HG03039 (cell line): ENCODE data around the gene ATP13A5.

Experiments
- ATAC-seq: cut with Tn5 transposase; IDR thresholded peaks from one replicate; pipeline ENCODE4 v1.9.1; 2021; ENCODE audit warnings: mild to moderate bottlenecking, moderate library complexity; ENCODE audit not compliant: unreplicated experiment

ATP13A5 gene

DNA sequence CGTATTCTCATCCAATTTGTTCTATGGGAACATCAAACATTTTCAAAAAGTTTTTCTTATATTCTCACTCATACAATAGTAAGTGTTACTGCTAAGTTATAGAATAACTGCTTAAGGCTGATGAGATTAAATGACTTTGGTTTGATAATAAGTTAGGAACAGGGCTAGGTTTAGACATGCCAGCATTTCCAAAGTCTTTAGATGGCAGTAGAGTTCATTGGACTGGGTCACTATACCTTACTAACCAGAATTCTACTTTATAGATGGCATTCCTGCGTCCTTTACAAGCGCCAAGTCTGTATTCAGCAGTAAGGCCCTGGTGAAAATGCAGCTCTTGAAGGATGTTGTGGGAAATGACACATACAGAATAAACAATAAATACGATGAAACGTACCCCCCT, 115.8 kb downstream of the ATP13A5 start:
- ATAC-seq: no peak

DNA sequence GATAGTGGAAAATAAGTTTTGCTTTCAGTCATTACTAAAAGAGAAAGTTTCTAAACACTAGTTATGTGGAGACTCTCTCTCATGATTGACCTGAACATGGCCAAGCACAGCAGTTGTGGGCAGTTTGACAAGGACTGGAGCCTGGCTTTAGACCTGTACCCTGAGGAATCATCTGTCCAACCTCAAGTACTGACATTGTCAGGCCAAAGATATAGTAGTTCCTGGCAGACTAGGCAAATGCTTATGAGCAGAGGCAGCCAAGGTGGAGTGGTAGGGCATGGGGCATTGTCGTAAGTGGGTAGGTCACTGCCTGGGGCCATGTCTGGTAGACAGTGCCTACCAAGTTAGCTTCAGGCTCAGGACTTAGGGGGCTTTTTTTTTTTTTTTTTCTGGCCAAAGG, 116.6 kb downstream of the ATP13A5 start:
- ATAC-seq: no peak

DNA sequence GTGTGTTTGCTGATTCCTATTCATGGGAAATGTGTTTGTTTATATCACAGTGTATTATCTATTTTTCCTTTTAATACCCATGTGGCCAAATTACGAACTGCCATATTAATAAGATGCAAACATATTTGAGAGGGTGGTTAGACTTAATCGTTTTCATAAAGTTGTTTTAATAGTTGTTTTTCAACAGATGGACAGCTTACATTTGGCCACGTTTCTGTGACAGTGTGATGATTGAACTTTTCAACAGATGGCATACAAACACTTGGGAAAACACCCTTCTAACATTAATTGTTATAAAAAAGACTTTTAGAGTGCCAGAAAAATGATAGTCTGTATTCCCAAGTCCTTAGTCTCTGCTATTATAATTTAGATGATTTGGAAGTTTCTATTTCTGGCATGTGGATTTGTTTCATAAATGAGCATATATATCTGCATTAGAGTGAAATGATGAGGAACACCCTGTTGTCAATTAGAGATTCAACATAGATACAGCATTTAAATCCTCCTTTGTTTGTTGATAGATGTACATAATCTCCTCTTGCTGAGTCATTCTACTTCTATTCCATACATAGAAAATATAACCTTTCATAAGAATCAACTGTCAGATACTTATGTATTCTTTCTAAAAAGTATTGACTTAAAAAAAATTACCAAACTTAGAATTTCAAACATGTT, 124.4 kb downstream of the ATP13A5 start:
- ATAC-seq: no peak

DNA sequence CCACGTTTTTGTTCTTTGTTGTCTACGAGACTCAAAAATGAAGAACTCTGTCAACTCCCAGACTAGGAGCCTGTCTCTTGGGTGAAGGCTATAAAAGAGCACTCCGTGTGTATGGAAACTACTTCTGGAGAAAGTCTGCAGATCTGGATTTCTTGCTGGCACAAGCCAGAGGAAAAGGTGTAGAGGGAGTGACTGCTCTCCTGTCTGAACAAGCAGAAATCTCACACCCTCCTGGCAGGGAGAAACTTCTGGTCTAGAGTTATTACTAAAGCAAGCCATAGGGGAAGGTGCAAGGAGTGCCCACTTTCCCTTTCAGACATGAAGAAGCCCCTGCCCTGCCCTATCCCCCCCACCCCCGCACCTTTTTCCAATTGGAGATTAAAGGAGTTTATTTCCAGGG, 128.1 kb downstream of the ATP13A5 start:
- ATAC-seq: no peak

DNA sequence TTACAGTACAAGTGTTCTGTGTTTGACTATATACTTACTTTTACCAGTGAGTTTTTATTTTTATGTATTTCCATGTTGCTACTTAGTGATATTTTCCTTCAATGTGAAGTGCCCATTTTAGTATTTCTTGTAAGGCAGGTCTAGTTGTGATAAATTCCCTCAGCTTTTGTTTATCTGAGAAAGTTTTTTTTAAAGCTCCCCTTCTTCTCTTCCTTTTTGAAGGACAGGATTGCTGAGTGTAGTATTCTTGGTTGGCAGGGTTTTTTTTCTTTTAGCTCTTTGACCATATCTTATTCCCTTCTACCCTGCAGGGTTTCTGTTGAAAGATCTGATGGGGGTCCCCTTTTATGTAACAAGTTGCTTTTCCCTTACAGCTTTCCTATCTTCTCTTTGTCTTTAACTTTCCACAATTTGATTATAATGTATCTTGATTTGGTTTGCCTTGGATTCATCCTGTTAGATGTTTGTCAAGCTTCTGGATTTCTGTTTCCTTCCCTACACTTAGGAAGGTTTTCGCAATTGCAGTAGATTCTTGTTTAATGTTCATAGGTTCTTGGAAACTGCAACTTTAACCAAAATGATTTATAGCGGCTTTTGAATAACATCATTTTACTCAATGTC, 129.6 kb downstream of the ATP13A5 start:
- no peak for ATAC-seq

DNA sequence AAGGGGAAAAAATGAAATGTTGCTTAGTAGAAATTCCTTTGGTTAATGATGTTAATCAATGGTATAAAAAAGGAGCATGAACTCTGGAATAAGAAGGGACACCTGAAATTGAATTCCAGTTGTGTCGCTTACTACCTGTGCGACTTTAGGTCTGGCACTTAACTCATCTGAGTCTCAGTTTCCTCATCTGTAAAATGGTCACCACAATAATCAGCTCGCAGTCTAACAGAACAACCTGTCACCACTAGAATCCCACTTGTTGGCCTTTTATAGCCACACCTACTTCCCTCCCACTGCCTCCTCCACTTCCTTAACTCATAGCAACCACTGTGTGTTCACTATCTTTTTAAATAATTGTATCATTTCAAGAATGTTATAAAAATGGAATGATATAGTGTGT, 135.0 kb downstream of the ATP13A5 start:
- ATAC-seq: no peak

DNA sequence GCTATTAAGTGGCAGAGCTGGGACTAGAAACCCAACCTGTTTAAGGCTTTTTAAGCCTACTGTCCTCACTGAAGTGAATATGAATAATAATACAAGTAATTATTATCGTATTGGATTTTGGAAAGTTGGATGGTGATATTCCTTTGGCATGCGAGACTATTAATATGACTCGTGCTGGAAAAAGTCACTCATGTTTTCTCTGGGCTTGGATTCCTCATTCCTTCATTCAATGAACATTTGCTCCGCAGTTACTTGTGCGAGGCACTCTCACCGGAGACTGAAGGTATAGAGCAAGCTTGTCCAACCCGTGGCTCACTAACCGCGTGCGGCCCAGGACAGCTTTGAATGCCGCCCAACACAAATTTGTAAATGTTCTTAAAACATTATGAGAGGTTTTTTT, 136.8 kb downstream of the ATP13A5 start:
- no peak for ATAC-seq

DNA sequence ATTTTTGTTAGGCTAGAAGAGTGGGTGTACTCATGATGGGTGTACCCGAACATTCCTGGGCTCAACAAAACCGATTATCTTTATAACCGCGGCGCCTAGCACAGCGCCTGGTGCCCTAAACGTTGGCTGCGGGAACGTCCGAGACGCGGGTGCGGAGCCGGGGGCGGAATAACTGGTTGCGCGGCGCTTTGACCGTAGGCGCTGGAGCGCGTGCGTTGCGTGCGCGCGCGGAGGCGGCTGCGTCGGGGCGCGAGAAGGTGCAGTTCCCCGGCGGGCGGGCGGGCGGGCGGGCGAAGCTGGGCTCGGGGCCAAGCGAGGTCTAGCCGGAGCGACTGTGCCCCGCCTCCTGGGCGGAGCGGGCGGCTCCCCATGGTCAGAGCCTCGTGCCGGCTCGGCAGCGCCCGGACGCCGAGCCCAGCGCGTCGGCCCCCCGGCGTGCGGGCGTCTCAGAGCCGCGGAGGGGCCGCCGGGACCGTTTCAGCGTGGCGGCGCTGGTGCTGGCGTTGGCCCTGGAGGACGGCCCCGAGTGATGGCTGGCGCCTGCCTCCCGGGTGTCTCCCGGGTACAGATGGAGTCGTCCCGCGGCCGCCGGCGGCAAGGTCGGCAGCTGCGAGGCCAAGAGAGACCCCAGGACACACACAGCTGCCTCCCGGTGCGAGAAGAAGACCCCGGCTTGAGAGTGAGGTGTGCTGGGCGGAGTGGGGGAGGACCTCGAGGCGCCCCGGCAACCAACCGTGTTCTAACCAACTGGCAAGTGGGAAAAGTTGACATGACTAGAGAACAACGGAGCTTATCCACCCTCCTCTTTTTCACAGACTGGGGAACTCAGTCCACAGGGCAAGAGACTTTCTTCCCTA, 137.5 kb downstream of the ATP13A5 start, which contains the start of gene PLAAT1:
TSS of gene PLAAT1 (plus strand) at position 373 of the 857 bp plus-strand sequence. CDS start 14,429 bp downstream, outside the sequence.
- ATAC-seq: peak; percentile 62

DNA sequence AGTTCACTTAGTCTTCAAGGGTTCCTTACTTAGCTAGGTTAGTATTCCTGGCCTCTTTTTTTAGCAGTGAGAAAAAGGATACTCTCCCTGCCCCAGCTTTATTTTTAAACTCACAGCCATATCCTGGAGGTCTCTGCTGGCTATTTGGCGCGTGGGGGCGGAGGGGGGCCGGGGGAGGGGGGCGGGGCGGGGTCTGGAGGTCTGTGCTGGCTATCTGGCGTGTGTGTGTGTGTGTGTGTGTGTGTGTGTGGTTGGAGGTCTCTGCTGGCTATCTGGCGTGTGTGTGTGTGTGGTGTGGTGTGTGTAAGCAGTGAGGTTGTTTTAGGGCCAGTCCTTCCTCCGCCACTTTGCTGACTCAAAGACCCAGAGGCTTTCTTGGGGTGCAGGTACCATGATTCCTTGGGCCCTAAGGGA, 138.1 kb downstream of the ATP13A5 start:
- no peak for ATAC-seq

DNA sequence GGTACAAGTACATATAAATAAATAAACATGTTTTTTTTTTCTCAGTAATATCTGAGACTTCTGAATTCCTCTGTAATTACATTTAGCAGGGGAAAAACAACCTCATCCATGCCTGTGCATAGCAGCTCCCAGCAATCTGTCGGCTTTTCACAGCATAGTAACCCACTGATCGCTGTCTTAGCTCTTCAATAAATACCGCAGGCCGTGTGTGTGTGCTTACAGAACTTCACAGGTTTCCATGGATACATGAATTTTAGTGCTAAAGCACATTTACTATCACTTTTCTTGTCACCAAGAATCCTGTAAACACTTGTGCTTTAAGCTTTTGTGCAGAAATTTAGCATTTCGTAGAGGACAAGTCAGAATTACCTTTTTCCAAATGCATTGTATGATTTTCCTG, 141.5 kb downstream of the ATP13A5 start:
- ATAC-seq: no peak

DNA sequence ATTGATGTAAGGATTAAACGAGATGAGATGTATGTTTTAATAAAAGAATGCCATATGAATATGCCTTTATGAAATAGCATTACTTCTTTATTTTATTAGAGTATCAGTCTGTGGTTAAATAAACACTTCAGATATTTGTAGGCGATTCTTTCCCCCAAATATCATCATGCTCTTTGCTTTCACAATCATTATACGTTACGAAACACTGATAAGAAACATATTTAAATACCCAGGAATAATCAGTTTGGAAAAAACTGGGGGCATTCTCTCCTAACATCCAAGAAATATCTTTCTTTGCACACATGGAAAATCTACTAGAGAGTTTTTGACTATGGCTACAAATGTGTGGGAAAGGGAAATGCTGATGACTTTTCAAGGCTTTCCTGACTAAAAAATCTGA, 142.0 kb downstream of the ATP13A5 start:
- ATAC-seq: no peak

DNA sequence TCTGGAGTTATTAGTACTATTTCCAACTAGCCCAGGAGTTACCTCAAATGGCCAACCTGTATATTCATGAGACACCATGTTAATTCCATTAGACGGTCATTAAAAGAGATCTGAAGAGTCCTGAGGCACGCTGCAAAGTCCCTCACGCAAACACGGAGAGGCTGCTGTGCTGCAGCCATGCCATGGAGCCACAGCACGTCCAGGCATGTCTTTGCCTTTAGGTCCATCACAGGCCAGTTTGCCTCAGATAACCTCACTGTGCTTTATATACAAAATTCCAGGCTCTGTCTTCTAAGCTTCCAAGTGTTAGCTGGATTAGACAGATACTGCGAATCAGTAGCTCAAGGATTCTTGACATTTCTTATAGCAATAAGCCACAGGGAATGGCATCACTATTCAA, 147.4 kb downstream of the ATP13A5 start:
- no peak for ATAC-seq

DNA sequence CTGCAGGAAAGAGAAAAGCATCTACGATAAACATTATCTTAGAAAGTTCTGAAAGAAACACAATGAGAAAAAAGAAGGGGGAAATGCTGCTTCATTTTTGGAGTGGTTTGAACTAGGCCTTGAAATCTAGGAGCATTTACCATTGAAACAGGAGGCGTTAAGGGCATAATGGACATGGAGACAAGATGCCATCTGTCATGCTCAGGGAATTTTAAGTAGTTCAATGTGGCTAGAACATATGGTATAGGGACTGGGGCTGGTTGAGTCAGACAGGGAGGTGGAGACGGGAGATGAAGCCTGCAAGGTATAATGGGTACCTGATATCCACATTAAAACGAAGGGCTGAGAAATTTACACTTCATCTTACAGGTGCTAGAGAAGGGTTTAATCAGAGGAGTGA, 147.9 kb downstream of the ATP13A5 start:
- ATAC-seq: no peak

DNA sequence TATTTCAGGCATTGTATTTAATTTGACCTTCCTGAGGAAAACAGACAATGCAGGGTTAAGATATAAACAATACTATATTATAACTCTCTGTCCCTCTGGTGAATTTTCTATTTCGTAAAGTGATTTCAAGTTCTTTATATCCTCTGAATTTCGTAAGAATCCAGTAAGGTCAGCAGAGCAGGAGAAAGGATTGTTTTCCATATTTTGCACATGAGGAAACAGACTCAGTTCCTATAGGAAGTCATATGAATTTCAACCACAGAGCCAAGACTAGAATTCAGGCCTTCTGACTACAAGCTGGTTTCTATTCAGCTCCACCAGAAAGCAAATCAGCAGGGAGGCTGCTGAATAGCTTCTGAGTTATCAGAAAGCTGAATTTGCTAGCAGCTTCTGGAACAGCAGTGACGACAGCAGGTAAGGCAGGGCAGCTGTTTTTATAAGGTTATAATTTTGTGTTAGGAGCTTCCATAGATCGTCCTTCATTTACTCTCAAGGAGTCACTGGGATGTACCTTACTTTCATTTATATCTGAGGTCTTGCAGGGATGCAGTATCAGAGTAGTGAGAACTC, 148.6 kb downstream of the ATP13A5 start:
- ATAC-seq: no peak

DNA sequence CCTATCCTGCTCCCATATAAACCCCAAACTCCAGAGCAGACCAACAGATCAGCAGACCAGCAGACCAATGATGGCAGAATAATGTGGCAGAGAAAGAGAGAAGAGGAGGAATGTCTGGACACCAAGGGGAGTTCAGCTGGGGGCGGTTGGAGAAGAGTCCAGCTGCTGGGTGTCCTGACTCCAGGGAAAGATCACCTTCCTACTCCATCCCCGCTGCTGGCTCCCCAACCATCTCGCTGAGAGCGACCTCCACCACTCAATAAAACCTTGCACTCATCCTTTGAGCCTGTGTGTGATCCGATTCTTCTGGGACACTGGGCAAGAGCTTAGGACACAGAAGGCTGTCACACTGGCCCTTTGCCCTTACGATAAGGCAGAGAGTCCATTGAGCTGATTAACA, 150.3 kb downstream of the ATP13A5 start:
- ATAC-seq: no peak

DNA sequence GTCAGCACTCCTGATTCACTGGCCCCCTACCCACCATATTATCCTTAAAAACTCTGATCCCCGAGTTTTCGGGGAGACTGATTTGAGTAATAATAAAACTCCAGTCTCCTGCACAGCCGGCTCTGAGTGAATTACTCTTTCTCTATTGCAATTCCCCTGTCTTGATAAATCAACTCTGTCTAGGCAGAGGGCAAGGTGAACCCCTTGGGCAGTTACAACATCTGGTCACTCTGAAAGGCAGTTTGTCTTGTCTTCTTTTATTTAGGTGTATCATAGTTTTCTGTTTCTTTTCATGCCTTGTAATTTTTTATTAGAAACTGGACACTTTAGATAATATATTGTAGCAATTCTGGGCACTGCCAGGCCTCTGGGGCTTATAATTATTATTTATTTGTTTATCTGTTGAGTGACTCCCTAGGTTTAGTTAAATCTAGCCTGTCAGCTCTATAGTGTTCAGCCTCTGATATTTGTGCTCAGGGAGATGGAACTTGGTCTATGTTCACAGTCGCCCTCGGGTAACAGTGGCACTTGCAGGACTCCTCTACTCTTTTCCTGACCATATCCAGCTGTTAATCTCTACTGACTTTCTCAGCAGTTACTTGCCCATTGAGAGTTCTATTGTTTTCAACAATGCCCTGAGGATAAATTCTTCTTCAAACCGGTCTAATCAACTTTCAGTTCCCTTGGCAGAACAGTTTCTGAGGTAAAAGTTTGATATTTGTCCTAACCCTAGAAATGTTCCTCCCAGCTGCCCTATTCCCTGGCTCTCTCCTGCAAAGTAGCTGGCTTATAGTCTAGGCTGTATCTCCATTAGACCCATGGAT, 153.0 kb downstream of the ATP13A5 start:
- no peak for ATAC-seq
